Activated T-cell treated with anti-CD3 and anti-CD28 coated beads for 48 hours (primary cell): Measurements from ENCODE around the gene PPARA.

Source experiments
- DNase-seq: peaks from one replicate; pipeline ENCODE4 v3.0.0-alpha.2; 2020; ENCODE audit warnings: low read depth

Gene PPARA

DNA sequence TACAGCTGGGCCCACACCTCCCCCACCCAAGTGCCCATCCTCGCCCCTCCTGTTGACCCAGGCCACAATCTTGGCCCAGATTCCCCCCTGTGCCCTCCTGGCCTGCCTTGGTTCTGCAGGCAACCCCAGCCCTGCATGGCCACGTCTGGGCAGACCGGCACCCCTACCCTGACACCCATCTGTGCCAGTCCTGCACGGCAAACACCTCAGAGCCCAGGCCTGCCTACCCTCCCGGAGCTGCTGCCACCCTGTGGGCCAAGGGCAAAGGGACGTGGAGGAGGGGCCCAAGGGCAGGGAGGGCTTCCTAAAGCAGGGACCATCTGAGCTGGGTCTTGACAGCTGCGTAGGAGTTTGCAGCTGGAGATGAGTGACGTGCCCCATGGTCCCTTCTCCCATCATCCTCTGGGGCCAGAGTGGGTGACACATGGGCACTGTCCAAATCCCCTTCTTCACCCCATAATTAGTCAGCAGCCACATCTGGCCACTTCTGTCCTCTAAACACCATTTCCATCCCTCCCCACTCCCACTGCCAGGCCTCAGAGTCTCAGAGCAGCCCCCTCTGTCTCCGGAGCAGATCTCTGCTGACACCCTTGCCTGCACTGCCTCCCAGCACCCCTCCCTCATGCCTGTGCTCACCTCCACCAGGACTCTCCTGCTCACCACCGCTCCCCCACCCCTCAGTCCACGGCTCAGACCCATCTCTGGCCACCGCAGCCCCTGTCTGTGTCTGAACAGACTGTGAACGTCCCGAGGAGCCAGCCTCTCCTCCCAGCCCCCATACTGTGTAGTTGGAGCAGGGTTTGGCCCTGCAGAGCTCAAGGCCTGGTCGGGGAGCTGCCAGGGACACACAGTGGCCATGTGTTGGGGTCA, 35.6 kb upstream of the PPARA start:
- DNase-seq, result no peak

DNA sequence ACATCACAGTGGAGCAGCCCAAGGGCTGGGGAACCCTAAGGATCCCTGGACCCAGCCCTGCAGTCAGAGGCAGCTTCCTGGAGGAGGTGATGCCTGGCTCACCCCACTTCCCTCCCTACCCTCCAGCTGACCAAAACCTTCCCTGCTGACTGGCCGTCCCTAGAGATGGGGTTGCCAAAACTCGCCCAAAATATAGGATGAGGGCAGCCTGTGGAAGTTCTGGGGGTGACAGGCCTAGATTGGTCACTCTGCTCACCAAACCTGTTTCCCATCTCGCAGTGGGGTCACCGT, 35.0 kb upstream of the PPARA start:
- no peak for DNase-seq

- DNase-seq, result no peak
Measured at GRCh38 chr22:46115755-46116490, 34.4 kb upstream of the PPARA start.

- DNase-seq, result peak; percentile 81
Measured at GRCh38 chr22:46116491-46116958, 33.8 kb upstream of the PPARA start.

- DNase-seq, result no peak
Measured at GRCh38 chr22:46117206-46118199, 32.8 kb upstream of the PPARA start.

DNA sequence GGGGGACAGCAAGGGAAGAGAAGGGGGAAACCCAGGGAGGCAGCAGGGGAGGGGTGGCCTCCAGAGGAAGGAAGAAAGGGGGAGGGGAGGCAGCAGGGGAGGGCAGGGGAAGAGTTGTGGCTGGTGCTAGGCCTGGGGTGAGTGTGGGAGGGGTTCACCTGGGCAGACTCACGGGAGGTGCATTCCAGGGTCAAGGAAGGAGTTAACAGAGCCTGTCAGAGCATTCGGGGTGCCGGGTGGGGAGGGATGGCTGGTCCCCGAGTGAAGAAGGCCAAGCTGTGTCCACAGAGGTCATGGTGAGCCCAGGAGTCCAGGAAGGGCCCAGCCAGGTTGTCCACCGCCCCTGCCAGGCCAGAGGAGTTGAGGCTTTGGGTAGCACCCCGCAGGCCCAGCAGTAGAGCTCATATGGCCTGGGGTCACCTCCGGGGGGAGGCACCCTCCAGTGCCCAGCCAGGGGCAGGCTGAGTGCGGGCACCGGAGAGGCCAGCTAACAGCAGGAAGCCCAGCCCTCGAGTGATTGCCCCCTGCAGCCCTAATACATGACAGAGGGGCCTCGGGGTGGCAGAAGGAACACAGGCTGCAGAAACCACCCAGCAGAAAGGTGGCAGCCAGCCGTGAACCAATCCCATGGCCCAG, 31.1 kb upstream of the PPARA start:
- no peak for DNase-seq

GRCh38 chr22:46119729-46120419, 30.5 kb upstream of the PPARA start:
- no peak for DNase-seq

GRCh38 chr22:46120420-46120737, 29.9 kb upstream of the PPARA start:
- DNase-seq, result no peak

DNA sequence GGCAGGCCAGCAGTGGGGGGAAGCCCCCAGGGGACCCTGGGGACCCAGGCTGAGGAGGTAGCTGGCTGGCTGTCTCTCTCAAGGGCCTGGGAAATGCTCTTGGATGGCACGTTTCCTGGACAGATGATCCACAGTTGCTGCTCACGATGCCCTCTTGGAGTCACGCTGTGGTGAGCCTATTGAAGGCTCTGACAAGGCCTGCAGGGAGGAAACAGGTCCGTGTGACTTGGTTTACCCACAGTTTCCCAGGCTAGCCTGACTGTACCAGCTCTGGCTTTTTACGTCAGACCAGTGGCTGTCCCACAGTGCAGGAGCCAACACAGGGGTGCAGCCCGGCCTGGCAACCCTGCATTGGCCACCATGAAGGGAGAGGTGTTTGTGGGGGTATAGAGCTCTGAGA, 29.2 kb upstream of the PPARA start:
- no peak for DNase-seq

GRCh38 chr22:46121523-46122287, 28.6 kb upstream of the PPARA start:
- DNase-seq, result no peak

DNA sequence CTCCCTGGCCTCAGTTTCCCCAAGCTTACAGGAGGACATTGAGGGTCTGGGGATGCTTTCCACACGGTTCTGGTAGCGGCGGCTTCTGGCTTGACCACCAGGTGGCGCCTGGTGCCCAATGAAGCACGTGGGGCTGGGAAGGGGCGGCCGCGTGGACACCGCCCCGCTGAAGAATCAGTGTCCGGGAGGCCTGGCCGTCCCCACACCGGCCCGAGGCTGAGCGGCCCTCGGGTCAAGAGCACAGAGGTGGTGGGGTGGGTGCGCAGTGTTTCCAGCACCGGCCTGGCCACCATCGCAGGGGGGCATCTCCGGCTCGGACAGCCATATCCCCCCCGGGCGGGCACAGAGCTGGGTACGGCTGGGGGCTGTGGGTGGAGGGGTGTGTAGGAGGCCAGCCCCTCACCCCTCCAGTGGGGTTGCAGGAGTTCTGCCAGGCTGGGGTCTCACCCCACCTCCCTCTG, 27.8 kb upstream of the PPARA start:
- DNase-seq, result peak; percentile 73

GRCh38 chr22:46122980-46123693, 27.2 kb upstream of the PPARA start:
- DNase-seq, result no peak

- DNase-seq, result no peak
Measured at GRCh38 chr22:46123694-46124382, 26.5 kb upstream of the PPARA start.

- no peak for DNase-seq
Measured at GRCh38 chr22:46124383-46125144, 25.8 kb upstream of the PPARA start.

GRCh38 chr22:46125311-46125710, 25.0 kb upstream of the PPARA start:
- DNase-seq, result no peak

GRCh38 chr22:46125816-46126765, 24.2 kb upstream of the PPARA start:
- no peak for DNase-seq

- DNase-seq, result no peak
Measured at GRCh38 chr22:46126853-46127385, 23.4 kb upstream of the PPARA start.
